Measurements from ENCODE around the gene FUOM. TPM values are rescaled to one million over a fixed set of nuclear protein-coding genes. Genes with fewer than 3 reads are reported as not detected.

Gene FUOM
- total and polyA plus RNA-seq, 2 experiments from 2014 or later: 30.8 to 33.9 TPM

DNA sequence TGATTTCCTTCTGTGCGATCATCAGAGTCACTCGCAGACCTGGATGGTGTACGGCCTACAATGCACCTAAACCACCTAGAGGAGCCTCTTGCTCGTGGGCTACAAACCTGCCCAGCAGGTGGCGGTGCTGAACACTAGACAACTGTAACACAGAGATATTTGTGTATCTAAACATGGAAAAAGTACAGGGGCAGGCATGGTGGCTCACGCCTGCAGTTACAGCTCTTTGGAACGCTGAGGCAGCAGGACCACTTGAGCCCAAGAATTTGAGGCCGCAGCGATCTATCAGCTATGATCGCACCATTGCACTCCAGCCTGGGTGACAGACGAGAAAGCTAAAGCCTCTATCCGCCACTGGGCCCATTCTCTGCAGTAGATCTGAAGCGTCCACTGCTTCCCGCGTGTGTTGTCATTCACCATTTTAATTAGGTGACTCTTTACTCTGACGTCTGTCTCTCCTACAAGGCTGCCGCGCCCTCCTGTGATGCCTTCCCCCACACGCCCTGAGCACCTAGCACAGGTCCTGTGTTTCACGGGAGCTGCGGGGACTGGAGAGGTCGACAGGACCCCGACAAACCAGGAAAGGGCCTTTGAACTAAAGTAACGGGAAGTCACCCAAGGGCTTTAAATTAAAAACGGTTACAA lies 49.9 kb downstream of the FUOM start:
- TF ChIP-seq CTCF (conservative IDR thresholded peaks at IDR 0.05; ENCODE audit: low read depth in 2 of 2) (peak; percentile 69 to 71), ZNF462 (CRISPR knock-in tag; IDR thresholded peaks at IDR 0.05) (no peak)
- peaks cover 5% of the 10 kb centered on the region; the same call in 1 of the 2 replicates for H3K36me3 ChIP-seq (ENCODE audit: insufficient read depth)
- peak overlapping the region; percentile 88; the same call in 1 of the 2 replicates for H3K27ac ChIP-seq (ENCODE audit: low read depth)
- peaks cover 4% of the 10 kb centered on the region for H3K4me1 Mint-ChIP-seq
- H2AFZ ChIP-seq: no peak overlapping the region
- peaks cover 47% of the 10 kb centered on the region for H3K79me2 ChIP-seq (replicated peaks; ENCODE audit: insufficient read depth)
- H3K9me3 Mint-ChIP-seq: peaks cover 2% of the 10 kb centered on the region; the same call in 2 of the 3 replicates
- peak; percentile 32 for ATAC-seq
- H3K4me2 ChIP-seq: peak overlapping the region; percentile 100
- peaks cover 22% of the 10 kb centered on the region for H3K36me3 Mint-ChIP-seq (ENCODE audit: low read depth)
- no peaks in the 10 kb centered on the region for H3K27me3 ChIP-seq (ENCODE audit: insufficient read depth)
- peaks cover 6% of the 10 kb centered on the region for H3K27me3 Mint-ChIP-seq (ENCODE audit: insufficient read depth, low read depth, poor library complexity)
- H3K27ac Mint-ChIP-seq: peak overlapping the region; percentile 93
- peak overlapping the region; percentile 97 for H3K4me3 Mint-ChIP-seq
- DNase-seq (ENCODE audit: low spot score): peak; percentile 78
- H3K4me3 ChIP-seq: peak overlapping the region; percentile 98
- H3K4me1 ChIP-seq (ENCODE audit: insufficient read depth): peaks cover 10% of the 10 kb centered on the region; the same call in 1 of the 2 replicates
- H4K20me1 ChIP-seq (replicated peaks; ENCODE audit: insufficient read depth): peaks cover 24% of the 10 kb centered on the region
- no peaks in the 10 kb centered on the region for H3K9me2 ChIP-seq (ENCODE audit: insufficient read depth)
- peaks cover 18% of the 10 kb centered on the region for H3F3A ChIP-seq (replicated peaks; ENCODE audit: low read depth)

All from GM23338 (cell line).